Fibroblast of pulmonary artery (primary cell): ENCODE results near the gene DNAH7.
A peak's percentile ranks its signal among the peaks of the same experiment; 100 is the strongest.

ENCODE experiments used
- DNase-seq: peaks from one replicate; pipeline ENCODE4 v3.0.0-alpha.2; 2010; ENCODE audit warnings: low read depth
- H3K4me3 ChIP-seq: replicated peaks from 2 replicates; pipeline ENCODE4 v1.5.1; 2011; ENCODE audit warnings: low read depth, mild to moderate bottlenecking, control low read depth, low read length, moderate library complexity
- CTCF ChIP-seq: IDR thresholded peaks from 2 replicates; pipeline ENCODE4 v1.5.1; 2011; ENCODE audit warnings: mild to moderate bottlenecking, control low read depth, low read length, inconsistent platforms; ENCODE audit errors: missing control alignments

The DNAH7 gene

GRCh38 chr2:195898505-195899191 is 170.0 kb downstream of the DNAH7 start:
- TF ChIP-seq CTCF = no peak
- peak; percentile 95 for DNase-seq
- H3K4me3 ChIP-seq = no peak overlapping the region

DNA sequence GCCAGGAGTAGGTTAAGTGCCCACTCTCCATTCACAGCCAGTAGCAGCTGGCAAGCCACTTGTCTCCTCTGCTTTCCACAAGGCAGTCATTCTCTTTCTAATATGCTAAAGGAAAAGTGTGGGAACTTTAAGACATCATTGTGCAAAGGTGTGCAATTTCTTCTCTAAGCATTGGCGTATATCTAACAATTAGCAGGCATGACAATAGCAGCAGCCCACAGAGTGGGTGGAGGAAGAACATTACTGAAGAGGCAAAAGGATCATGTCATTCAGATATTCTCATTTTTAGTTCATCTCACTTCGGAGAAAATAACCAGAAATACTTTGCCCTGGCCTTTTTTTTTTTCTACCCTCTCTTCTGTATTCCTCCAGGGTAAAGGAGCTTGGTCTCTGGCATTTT is 177.6 kb downstream of the DNAH7 start:
- DNase-seq = no peak
- no peak overlapping the region for H3K4me3 ChIP-seq
- no peak for TF ChIP-seq CTCF

GRCh38 chr2:195879153-195879552 is 189.5 kb downstream of the DNAH7 start:
- TF ChIP-seq CTCF = no peak
- DNase-seq = no peak
- no peak overlapping the region for H3K4me3 ChIP-seq

- H3K4me3 ChIP-seq = no peak overlapping the region
- DNase-seq = no peak
- no peak for TF ChIP-seq CTCF
These were observed 197.3 kb downstream of the DNAH7 start for GRCh38 chr2:195871326-195871725.

GRCh38 chr2:195864316-195864715 is 204.3 kb downstream of the DNAH7 start:
- no peak for TF ChIP-seq CTCF
- no peak overlapping the region for H3K4me3 ChIP-seq
- no peak for DNase-seq

GRCh38 chr2:195863564-195863963 is 205.1 kb downstream of the DNAH7 start:
- H3K4me3 ChIP-seq = no peak overlapping the region
- no peak for TF ChIP-seq CTCF

DNA sequence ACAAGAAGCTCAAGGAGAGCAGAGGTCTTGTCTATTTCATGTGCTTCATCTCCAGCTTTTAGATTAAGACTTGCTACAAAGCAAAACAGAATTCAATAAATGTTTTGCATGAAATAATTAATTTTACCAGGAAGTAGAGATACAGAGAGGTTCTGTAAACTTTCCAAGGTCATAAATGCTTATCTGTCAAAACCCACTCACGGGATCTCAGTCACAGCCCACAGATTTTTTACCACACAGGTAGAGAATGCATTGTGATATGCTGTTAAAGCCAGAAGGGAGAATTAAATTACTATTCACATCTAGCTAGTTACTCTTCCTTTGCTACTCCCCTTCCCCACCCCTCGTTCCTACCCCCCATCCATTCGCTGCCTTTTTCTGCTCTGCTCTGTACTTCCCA is 205.5 kb downstream of the DNAH7 start:
- TF ChIP-seq CTCF = no peak
- no peak for DNase-seq
- H3K4me3 ChIP-seq = no peak overlapping the region

More at GRCh38 chr2:195863564-195863963, 205.1 kb downstream of the DNAH7 start:
- no peak for DNase-seq
